K562 (cell line): ENCODE results near the gene DIPK1A. TPM values are rescaled to one million over a fixed set of nuclear protein-coding genes. Genes with fewer than 3 reads are reported as not detected.
A peak's percentile ranks its signal among the peaks of the same experiment; 100 is the strongest.

Source experiments
- ARID2 ChIP-seq: fragments of 450-650 bp; IDR thresholded peaks from 2 replicates; pipeline ENCODE4 v1.6.1; 2017; ENCODE audit warnings: antibody characterized with exemption, mild to moderate bottlenecking
- BHLHE40 ChIP-seq: IDR thresholded peaks from 2 replicates; pipeline ENCODE4 v1.6.1; 2011; ENCODE audit warnings: low read length, improper control_type of control experiment
- BRF2 ChIP-seq: IDR thresholded peaks from 3 replicates; pipeline ENCODE4 v1.6.1; 2011; ENCODE audit warnings: borderline replicate concordance, mild to moderate bottlenecking; ENCODE audit not compliant: insufficient read length, insufficient read depth
- CTCFL ChIP-seq: IDR thresholded peaks from 2 replicates; pipeline ENCODE4 v1.6.1; 2011; ENCODE audit warnings: borderline replicate concordance, low read depth, mild to moderate bottlenecking, moderate library complexity, low read length; ENCODE audit not compliant: insufficient read depth, poor library complexity, severe bottlenecking
- E4F1 ChIP-seq: fragments of 250-450 bp; sonication (Bioruptor Pico); IDR thresholded peaks from 2 replicates; pipeline ENCODE4 v1.5.0; 2021; ENCODE audit warnings: mild to moderate bottlenecking, borderline replicate concordance
- ELF2 ChIP-seq: fragments of 250-450 bp; sonication (Bioruptor Pico); IDR thresholded peaks from 2 replicates; pipeline ENCODE4 v1.5.0; 2021; ENCODE audit warnings: mild to moderate bottlenecking
- JUND ChIP-seq, 2 experiments: IDR thresholded peaks; 2 replicates in 1 of 2; 3 replicates in 1 of 2; pipeline ENCODE4 v1.6.1; 2011; ENCODE audit warnings: borderline replicate concordance in 2 of 2, low read depth in 2 of 2, low read length in 2 of 2, improper control_type of control experiment in 1 of 2, missing biosample characterization in 1 of 2, missing genetic modification characterization in 1 of 2, missing genetic modification reagents in 1 of 2
- KDM2B ChIP-seq: fragments of 250-450 bp; sonication (Bioruptor Pico); IDR thresholded peaks from 2 replicates; pipeline ENCODE4 v1.8.0; 2021; ENCODE audit warnings: mild to moderate bottlenecking, moderate library complexity
- MEIS2 ChIP-seq: fragments of 450-650 bp; IDR thresholded peaks from 2 replicates; pipeline ENCODE4 v1.6.1; 2014; ENCODE audit warnings: mild to moderate bottlenecking; ENCODE audit not compliant: partially characterized antibody
- NELFE ChIP-seq: IDR thresholded peaks from 2 replicates; pipeline ENCODE4 v1.6.1; 2011; ENCODE audit warnings: mild to moderate bottlenecking; ENCODE audit not compliant: insufficient read depth, insufficient read length
- NEUROD1 ChIP-seq: fragments of 150-350 bp; IDR thresholded peaks from 2 replicates; pipeline ENCODE4 v1.6.1; 2014; ENCODE audit warnings: borderline replicate concordance, low read length, low read depth; ENCODE audit not compliant: partially characterized antibody
- NRF1 ChIP-seq, 2 experiments: fragments of 450-650 bp; IDR thresholded peaks in 1 of 2; conservative IDR thresholded peaks in 1 of 2; 2 replicates each; pipeline ENCODE4 v1.6.1; 2014; ENCODE audit warnings: mild to moderate bottlenecking in 2 of 2
- SMARCE1 ChIP-seq: fragments of 450-650 bp; IDR thresholded peaks from 2 replicates; pipeline ENCODE4 v1.7.1; 2016; ENCODE audit warnings: mild to moderate bottlenecking
- TBP ChIP-seq: optimal IDR thresholded peaks from 2 replicates; pipeline ENCODE3; 2011; ENCODE audit warnings: low read depth, low read length, improper control_type of control experiment
- ZNF217 ChIP-seq: sonication (generic); formaldehyde crosslinking; IDR thresholded peaks from 2 replicates; pipeline ENCODE4 v1.8.0; 2022; ENCODE audit warnings: mild to moderate bottlenecking, missing genetic modification reagents
- ZNF24 ChIP-seq: fragments of 450-650 bp; IDR thresholded peaks from 2 replicates; pipeline ENCODE4 v1.6.1; 2016
- ZNF57 ChIP-seq: fragments of 450-650 bp; formaldehyde crosslinking; IDR thresholded peaks from 2 replicates; pipeline ENCODE4 v1.4.0; 2020; ENCODE audit warnings: mild to moderate bottlenecking, moderate library complexity
- ZNF592 ChIP-seq: fragments of 450-650 bp; IDR thresholded peaks from 2 replicates; pipeline ENCODE4 v1.6.1; 2017; ENCODE audit warnings: antibody characterized with exemption, mild to moderate bottlenecking
- ZNF77 ChIP-seq: fragments of 250-450 bp; sonication (Bioruptor Pico); IDR thresholded peaks from 2 replicates; pipeline ENCODE4 v1.5.0; 2020
- ZNF778 ChIP-seq: fragments of 450-650 bp; formaldehyde crosslinking; IDR thresholded peaks from 2 replicates; pipeline ENCODE4 v1.4.0; 2020; ENCODE audit warnings: mild to moderate bottlenecking, moderate library complexity
- polyA plus RNA-seq, 8 experiments: library from polyadenylated mRNA; depleted of rRNA in 4 of 8; stranded (reverse) in 5 of 8; unstranded in 3 of 8; fragments of >200 nt; fragmentation: Nextera tagmentation in 2 of 8; fragmentation: Illumina TruSeq in 1 of 8; extraction: Ambion mirVana in 2 of 8; extraction: Trizol in 1 of 8; gene quantifications; 2 replicates each; pipeline versions ENCODE4 v1.2.1 to v1.2.3, GENCODE V29; 2011 to 2014; ENCODE audit warnings: inconsistent platforms in 1 of 8, missing spikeins in 1 of 8
- total RNA-seq, 7 experiments: library from RNA; depleted of rRNA in 6 of 7; stranded (reverse); fragments of >200 nt in 6 of 7; fragmentation: Illumina TruSeq in 2 of 7; extraction: Trizol in 2 of 7; gene quantifications; 2 replicates each; pipeline versions ENCODE4 v1.2.1 to v1.2.3, GENCODE V29; 2011 to 2021; ENCODE audit warnings: low replicate concordance in 1 of 7

The DIPK1A gene
- total and polyA plus RNA-seq, 9 of the 15 experiments (the other 6 are each of a cell fraction or from before 2014, with no cell fraction given), result 0.54 to 2.5 (median 1.3) TPM

- TF ChIP-seq E4F1 (CRISPR knock-in tag) (no peak), ZNF57 (CRISPR knock-in tag) (no peak), CTCFL (no peak), NEUROD1 (no peak), JUND (IDR thresholded peaks at IDR 0.05; ENCODE audit: borderline replicate concordance, low read depth, low read length) (0 out of 2 replicates have a peak, but pooled peaks have one; percentile 10), JUND (tag; IDR thresholded peaks at IDR 0.05; ENCODE audit: borderline replicate concordance, low read depth, low read length) (no peak; the same call in 2 of the 3 replicates), ZNF592 (no peak), BRF2 (no peak), ZNF77 (CRISPR knock-in tag) (no peak), ZNF24 (0 out of 2 replicates have a peak, but pooled peaks have one; percentile 16), NELFE (no peak), SMARCE1 (peak; percentile 45), BHLHE40 (no peak), NRF1 (conservative IDR thresholded peaks at IDR 0.05 in 1 of 2, IDR thresholded peaks at IDR 0.05 in 1 of 2) (no peak), ELF2 (no peak), MEIS2 (peak; percentile 76), ZNF217 (CRISPR knock-in tag) (no peak), ZNF778 (CRISPR knock-in tag) (no peak), TBP (no peak), ARID2 (no peak), KDM2B (CRISPR knock-in tag) (no peak)
These were observed 29.6 kb upstream of the DIPK1A start (continued) for GRCh38 chr1:92990828-92991227.
